Activated naive CD8-positive, alpha-beta T cell treated with anti-CD3 and anti-CD28 coated beads, Interleukin-2, amount 50 U/mL, for 16 hours (primary cell): ENCODE data around the gene IRAK1.

ENCODE experiments used
- DNase-seq: peaks from one replicate; pipeline ENCODE4 v3.0.0-alpha.2; 2020; ENCODE audit warnings: low read depth, low spot score

Gene IRAK1

GRCh38 chrX:154040863-154041262 lies 21.2 kb upstream of the IRAK1 start:
- no peak for DNase-seq

DNA sequence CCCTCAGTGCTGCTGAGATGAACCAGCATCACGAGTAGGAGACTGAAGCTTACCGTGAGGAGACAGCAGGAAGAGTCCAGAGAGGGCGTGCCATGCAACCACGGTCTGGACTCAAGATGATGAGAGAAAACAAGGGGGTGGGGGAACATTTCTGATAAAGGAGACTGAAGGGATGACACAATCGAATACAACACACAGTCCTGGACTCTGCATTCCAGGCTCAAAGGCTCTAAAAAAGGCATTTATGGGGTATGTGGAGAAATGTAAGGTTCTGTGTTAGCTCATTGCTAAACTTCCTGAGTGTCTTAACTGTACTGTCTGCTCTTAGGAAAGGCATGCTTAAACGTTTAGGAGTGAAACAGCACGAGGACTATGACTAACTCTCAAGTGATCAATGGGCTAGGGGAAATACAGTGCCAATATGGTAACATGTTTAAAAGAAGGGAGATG lies 20.6 kb upstream of the IRAK1 start:
- DNase-seq = no peak

DNA sequence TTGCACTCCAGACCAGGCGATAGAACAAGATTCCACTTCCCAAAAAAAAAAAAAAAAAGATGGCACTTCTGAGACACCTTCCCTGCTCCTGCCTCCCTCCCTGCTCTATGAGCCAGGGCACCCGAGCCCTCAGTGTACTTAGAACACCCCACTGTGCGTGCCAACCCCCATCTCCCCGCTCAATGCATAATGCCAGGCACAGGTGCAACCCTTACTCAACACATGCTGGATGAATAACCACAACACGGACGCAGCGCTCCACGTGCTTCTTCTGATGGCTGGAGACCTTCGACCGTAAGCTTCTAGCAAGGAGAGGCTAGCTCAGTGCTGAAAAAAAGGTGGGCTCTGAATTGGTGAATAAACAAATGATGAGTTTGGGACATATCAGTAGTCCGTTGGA lies 19.9 kb upstream of the IRAK1 start:
- DNase-seq = no peak

DNA sequence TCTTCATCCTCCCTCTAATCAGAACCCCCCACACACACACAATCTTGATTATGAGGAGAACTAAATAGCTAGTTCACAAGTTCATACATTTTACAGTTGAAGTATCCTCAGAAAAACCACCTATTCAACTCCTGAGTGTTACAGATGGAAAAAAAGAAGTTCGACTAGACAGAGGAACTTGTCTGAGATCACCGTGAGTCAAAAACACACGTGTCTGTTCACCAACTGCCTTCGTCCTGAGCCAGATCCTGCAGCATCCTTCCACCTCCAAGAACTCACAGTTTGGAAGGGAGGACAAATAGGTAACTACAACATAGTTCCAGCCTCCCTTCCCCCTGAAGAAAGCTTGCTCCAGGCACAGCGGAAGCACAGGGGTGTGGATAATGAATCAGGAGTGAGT lies 19.0 kb upstream of the IRAK1 start:
- no peak for DNase-seq

- DNase-seq = no peak
Observed at GRCh38 chrX:154037754-154038153, 18.1 kb upstream of the IRAK1 start.

- DNase-seq = no peak
Observed at GRCh38 chrX:154036513-154036912, 16.8 kb upstream of the IRAK1 start.

DNA sequence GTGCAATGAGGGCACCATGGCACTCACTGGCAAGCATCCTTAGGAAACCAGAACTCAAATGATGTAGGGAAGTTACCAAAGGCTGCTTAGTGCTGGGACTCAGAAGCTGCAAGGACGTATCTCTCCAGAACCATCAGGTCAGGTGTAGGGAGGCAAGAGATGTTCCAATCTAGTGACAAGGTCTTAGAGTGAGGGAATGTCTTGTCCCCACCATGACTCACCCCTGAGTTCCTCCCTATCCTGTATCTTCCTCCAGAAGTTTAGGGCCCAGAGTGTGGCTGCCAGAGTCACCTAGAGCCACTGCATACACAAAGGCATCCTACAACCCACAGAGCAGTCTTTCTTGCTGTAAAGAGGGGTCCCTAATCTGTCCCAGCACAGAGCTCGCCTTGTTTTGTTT lies 14.1 kb upstream of the IRAK1 start:
- no peak for DNase-seq

DNA sequence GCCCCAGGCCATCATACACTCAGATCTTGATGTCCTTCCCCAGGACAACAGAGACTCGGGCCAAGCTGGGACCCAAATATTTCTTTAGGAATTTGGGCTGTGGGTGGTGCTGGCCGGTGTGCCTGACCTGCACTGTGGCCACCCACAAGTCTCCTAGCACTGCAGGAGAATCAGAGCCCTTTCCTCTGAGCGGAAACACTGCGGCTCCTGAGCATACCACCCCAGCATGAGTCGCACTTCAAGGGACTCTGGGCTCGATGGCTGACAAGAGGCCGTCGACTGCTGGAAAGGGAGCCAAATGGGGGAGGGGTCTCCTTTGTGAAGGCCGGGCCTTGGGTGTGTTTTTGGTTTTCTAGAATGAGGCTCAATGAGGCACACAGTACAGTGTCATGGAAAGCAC lies 13.0 kb upstream of the IRAK1 start:
- no peak for DNase-seq

- no peak for DNase-seq
Observed at GRCh38 chrX:154032160-154032559, 12.5 kb upstream of the IRAK1 start.

DNA sequence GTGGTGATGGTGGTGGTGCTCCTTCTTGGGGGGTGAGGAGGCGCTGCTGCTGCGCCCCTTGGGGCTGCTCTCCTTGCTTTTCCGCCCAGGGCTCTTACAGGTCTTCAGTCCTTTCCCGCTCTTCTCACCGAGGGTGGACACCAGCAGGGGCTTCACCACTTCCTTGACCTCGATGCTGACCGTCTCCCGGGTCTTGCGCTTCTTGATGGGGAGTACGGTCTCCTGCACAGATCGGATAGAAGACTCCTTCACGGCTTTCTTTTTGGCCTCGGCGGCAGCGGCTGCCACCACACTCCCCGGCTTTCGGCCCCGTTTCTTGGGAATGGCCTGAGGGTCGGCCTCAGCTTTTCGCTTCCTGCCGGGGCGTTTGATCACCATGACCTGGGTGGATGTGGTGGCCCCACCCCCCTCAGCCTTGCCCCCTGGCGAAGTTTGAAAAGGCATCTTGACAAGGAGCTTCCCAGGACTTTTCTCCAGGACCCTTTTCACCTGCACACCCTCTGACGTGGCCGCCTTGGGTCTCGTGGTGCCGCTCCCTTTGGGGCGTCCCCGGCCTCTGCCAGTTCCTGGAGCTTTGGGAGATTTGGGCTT lies 11.1 kb upstream of the IRAK1 start:
- no peak for DNase-seq

- no peak for DNase-seq
Observed at GRCh38 chrX:154030266-154030665, 10.6 kb upstream of the IRAK1 start.

- DNase-seq = no peak
Observed at GRCh38 chrX:154029439-154029838, 9.7 kb upstream of the IRAK1 start.

- DNase-seq = no peak
Observed at GRCh38 chrX:154028502-154029184, 8.9 kb upstream of the IRAK1 start.

- no peak for DNase-seq
Observed at GRCh38 chrX:154027986-154028385, 8.3 kb upstream of the IRAK1 start.

- DNase-seq = no peak
Observed at GRCh38 chrX:154027022-154027402, 7.3 kb upstream of the IRAK1 start.

- DNase-seq = no peak
Observed at GRCh38 chrX:154026136-154027021, 6.7 kb upstream of the IRAK1 start.

DNA sequence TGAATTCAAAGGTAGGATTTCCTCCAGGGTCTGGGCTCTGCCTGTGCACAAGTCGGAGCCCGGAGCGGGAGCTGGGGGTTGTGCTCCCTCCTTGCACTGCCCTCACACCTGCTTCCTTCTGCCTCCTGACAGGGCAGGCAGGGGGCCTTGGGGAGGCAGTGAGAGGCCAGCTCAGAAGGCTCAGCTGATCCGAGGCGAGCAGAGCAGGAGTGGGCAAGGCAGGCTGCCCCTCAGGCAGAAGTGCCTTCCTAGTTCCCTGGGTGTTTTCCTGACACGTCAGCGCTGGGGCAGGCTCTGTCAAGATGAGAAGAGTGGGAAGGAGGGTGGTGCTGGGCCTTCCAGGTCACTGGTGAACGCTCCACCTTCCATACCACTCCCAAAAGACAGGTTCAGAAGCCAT lies 5.5 kb upstream of the IRAK1 start:
- DNase-seq = no peak

GRCh38 chrX:154024271-154024670 lies 4.6 kb upstream of the IRAK1 start:
- DNase-seq = no peak

DNA sequence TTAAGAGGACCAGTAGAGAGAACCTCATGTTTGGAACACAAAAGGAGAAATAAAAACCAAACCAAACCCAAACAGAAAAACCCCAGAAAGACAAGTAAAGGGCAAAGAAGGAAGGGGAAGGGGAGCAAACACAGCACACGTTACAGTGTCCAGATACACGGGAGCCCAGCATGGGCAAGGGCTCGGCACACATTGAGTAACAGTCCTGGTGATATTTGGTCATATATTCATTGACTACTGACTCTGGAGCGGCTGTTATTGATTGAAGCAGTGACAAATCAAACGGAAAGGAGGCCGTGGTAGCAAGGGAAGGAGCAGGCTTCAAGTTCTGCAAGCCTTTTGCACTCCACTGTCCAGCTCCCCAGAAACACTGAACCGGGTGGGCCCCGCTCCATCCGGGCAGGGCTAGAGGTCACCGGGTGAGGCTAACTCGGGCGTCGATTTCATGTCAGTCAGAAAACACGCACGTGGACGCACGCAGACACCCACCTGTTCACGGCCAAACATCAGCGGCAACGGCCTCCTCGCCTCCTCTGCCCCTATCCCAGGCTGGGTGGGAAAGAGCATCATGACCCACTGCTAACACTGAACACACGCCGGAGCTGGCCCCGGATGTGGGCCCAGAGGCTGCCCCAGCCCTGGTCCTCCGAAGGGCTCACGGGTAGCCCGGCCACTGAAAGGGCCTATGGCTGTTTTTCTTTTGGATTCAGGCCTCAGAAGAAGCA lies 3.7 kb upstream of the IRAK1 start:
- no peak for DNase-seq

DNA sequence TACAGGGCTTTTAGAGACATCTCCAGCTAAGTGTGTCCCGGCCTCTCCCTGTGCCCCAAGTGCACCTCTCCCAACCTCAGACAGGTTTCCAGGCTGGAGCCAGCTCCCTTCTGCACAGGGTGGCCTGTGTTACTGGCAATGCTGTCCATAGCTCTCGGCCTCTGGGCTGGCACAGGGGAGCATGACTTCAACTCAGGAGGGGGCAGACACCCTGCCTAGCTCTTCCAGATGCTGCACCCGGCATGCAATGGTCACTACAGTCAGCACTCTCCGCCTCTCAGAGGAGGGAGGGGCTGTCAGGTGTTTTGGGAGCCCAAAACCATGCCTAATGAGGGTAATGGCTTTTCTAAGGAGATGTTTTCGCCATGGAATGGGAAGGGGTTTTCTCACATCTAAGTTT lies 2.4 kb upstream of the IRAK1 start:
- no peak for DNase-seq

- no peak for DNase-seq
Observed at GRCh38 chrX:154021131-154021611, 1.5 kb upstream of the IRAK1 start.

DNA sequence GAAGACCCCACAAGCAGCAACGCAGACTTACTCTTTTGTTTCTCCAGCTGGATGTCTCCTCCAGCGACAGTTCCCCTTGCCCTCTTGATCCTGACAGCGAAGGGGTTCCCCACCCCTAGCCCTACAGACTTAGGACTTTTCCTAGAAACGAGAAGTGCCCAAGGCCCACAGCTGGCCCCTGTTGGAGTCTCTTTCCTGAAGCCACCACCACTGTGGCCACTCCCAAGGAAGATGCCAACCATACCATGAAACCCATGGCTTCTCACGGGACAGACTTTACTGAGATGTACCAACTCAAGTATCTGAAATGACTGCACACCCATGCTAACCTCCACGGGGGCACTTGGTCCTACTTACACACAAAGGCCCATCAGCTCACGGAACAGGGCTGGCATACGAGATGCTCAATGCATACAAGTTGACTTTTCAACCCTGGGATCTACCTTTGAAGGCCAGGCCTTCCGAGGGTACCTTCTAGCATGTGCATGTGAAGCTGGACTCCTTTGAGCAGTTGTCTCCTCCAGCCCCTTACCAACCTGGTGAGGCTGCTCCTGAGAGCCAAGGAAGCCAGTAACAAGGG lies 924 bp upstream of the IRAK1 start:
- no peak for DNase-seq
